SH-SY5Y (cell line): Measurements from ENCODE around the gene NIP7.

Experiments used
- GATA2 ChIP-seq: IDR thresholded peaks from 2 replicates; pipeline ENCODE4 v1.6.1; 2011; ENCODE audit warnings: mild to moderate bottlenecking, low read depth, low read length
- GATA3 ChIP-seq: IDR thresholded peaks from 2 replicates; pipeline ENCODE4 v1.6.1; 2011; ENCODE audit warnings: low read depth, mild to moderate bottlenecking, low read length, moderate library complexity

GRCh38 chr16:69330286-69331109 lies 9.1 kb upstream of the NIP7 start, which contains the start of gene PDF:
- TF ChIP-seq GATA2 (no peak), GATA3 (no peak)
